ENCODE results near the gene RGS3.

RGS3 gene

DNA sequence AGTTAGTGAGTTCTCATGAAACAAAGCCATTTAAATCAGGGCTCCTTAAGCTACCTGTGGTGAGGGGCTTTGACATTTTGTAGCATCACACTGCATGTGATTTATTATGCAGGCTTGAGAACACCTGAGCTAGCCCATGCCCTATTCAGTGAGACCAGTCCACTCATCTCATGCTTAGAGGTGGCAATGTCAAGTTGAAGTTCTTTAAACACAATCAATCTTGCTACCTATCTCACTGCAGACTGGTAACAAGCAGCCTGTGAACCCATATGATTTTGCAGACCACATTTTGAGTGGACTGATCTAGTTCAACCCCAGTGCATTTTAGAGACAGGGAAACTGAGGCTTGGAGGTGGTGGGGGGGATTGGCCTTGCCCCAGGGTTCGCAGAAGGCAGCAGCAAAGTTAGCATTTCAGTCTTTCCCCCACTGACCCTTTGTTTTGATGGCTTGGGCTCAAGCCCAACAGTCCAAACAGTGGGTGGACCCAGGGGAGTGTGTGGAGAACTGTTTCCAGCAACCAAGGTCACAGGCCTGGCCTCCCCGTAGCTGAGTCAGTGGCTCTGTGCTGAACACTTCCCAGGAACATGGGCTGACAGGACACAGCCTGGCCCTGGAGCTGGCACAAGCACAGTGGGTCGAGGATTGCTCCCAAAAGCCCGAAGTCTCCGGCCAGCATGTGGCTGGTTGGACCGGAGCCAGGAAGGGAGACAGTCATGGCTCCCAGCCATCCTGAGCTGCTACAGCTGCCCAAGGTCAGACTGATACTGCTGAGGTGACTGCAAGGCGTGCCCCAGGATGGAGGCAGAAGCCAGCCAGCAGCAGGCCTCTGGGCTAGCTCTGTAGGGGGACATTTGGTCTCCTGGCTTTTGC lies 95.3 kb downstream of the RGS3 start:
- DNase-seq (ENCODE audit: insufficient read length, low spot score): no peak
- TF ChIP-seq, protein P1, sequence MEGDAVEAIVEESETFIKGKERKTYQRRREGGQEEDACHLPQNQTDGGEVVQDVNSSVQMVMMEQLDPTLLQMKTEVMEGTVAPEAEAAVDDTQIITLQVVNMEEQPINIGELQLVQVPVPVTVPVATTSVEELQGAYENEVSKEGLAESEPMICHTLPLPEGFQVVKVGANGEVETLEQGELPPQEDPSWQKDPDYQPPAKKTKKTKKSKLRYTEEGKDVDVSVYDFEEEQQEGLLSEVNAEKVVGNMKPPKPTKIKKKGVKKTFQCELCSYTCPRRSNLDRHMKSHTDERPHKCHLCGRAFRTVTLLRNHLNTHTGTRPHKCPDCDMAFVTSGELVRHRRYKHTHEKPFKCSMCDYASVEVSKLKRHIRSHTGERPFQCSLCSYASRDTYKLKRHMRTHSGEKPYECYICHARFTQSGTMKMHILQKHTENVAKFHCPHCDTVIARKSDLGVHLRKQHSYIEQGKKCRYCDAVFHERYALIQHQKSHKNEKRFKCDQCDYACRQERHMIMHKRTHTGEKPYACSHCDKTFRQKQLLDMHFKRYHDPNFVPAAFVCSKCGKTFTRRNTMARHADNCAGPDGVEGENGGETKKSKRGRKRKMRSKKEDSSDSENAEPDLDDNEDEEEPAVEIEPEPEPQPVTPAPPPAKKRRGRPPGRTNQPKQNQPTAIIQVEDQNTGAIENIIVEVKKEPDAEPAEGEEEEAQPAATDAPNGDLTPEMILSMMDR (IDR thresholded peaks at IDR 0.05; ENCODE audit: insufficient read depth, missing control alignments): no peak
- no peak for FAIRE-seq

GRCh38 chr9:113559834-113560800 lies 96.6 kb downstream of the RGS3 start:
- FAIRE-seq (no peak), DNase-seq (ENCODE audit: insufficient read length, low spot score) (no peak)
- TF ChIP-seq, protein P1 (IDR thresholded peaks at IDR 0.05; ENCODE audit: insufficient read depth, missing control alignments): no peak

DNA sequence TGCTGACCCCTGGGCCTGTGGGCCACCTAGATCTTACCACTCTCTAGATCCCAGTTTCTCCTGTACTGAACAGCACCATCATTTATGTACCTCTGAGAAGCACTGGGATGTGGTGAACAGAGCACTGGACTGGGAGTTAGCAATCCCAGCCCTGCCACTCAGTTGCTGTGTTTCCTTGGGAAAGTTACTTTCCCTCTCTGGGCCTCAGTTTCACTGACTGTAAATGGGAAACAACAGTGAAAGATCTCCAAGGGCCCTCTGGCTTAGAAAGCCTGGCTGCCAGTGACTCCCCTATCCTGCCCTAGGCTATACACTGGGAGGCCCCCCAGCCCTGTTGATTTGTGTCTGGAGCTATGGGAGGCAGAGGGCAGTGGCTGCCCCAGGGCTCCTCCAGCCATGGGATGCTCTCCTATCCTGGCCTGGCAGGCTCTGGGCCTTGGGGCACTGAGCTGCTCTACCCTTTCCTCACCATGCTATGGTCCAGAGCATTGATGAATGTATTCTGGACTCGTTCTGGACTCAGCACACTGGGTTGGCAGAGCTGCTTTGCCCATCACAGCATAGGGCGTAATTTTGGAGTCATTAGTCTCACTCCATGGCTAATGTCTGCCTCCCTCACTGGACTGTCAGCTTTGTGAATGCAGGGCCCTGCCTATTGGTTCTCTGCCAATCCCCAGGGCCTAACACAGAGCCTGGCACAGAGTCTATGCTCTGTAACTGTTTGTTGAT lies 99.3 kb downstream of the RGS3 start:
- DNase-seq (ENCODE audit: insufficient read length, low spot score) (no peak), FAIRE-seq (no peak)
- TF ChIP-seq, protein P1 (IDR thresholded peaks at IDR 0.05; ENCODE audit: insufficient read depth, missing control alignments): no peak

DNA sequence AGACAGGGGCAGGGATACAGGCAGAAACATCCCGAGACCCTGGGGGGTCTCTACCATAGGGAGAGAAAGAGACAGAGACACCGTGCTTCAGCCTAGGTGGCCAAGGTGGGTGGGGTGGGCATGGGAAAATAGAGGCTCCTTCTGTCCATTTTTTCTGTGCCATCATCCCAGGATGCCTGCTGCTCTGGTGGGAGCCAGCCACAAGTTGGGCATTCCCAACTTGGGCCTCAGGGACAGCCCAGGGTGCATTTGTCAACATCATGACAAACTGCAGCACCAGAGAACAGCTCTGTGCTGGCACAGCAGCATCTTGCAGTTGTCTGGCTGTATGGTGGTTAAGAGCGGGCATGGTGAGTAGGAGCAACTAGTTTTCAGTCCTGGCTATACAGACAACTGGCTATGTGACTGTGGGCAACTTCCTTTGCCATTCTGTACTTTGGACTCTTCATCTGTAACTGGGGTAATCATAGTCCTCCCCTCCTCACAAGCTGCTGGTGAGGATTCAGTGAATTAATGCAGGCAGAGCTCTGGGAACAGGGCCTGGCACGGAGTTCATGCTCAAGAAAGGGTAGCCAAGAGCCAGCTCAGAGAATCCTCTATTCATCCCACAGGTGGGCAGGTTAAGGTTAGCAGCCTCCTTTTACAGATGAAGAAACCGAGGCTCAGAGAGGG lies 100.4 kb downstream of the RGS3 start:
- FAIRE-seq: no peak
- no peak for DNase-seq (ENCODE audit: insufficient read length, low spot score)
- TF ChIP-seq, protein P1 (IDR thresholded peaks at IDR 0.05; ENCODE audit: insufficient read depth, missing control alignments): no peak

DNA sequence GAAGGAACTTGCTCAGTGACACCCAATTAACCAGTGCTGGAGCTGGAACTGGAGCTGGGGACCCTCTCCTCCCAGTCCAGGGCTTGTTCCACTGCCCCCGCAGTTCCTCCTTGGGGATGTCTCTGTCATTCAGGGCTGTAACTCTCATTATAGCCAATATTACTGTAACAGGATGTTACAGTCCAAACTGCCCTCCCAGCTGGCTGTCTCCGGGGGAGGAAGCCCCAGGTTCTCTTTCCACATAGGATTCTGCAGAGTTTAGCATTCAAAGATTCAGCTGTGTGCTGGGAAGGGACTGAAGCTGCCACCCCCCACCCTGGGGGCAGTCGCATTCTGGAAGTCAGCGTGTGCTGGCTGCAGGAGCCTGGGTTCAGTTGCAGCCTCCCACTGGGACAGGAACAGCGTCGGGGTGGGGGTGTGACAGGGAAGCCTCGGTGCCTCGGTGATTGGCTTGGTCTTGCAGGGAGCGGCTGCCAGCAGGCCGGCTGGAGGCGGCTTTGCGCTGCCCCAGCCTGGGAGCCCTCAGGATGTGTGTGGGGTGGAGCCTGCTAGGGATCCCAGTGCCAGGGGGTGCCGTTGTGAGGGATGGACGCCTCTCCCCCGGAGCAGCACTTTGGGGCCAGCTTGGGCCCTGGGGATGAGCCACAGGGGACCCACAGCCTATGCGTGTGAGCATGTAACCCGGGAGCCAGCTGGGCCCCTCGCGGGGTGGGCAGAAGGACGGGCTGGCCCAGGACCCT lies 101.1 kb downstream of the RGS3 start:
- TF ChIP-seq, protein P1 (IDR thresholded peaks at IDR 0.05; ENCODE audit: insufficient read depth, missing control alignments): no peak
- DNase-seq (ENCODE audit: insufficient read length, low spot score) (no peak), FAIRE-seq (no peak)
